ENCODE measurements around the gene RPS6KB1.

DNA sequence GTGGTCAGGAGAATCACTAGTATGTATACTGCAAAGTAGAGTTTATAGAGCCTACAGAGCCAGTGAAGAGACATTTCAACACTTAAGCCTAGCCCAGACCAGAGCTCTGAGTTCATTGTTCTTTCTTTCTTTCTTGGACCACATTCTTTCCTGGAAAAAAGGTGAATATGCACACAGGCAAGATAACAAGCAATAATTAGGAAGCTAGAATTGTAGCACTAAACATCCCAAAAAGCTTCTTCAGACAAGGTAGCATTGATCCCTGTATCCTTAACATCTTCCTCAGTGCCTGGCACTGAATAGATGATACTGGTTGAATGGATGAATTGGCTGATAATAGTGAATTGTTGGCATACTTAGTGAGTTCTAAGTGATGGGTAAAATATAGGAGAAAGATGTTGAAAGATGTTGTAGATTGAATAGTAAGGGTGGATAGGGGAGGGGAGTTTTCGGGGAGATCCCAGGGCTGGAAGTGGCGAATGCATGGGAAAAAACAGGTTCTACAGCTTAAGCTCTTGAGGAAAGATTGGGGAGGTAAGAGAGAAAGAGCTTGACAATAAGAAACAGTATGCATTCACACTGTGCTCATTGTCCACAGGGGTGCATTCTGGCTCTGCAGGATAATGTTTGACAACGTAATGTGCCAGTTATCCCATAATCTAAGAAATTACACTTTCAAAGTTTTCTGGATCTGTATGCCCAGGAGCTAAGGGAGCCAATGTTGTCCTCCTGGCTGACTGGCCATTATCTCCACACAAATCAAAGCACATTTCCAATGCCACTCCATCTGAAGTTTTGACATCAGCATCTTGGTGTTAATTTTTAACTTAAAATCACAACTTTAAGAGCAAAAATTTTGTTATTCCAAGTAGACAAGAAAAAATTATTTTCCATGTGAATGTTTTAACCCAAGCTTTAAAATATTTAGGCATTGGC lies 35.8 kb upstream of the RPS6KB1 start:
- TF ChIP-seq, protein P1, sequence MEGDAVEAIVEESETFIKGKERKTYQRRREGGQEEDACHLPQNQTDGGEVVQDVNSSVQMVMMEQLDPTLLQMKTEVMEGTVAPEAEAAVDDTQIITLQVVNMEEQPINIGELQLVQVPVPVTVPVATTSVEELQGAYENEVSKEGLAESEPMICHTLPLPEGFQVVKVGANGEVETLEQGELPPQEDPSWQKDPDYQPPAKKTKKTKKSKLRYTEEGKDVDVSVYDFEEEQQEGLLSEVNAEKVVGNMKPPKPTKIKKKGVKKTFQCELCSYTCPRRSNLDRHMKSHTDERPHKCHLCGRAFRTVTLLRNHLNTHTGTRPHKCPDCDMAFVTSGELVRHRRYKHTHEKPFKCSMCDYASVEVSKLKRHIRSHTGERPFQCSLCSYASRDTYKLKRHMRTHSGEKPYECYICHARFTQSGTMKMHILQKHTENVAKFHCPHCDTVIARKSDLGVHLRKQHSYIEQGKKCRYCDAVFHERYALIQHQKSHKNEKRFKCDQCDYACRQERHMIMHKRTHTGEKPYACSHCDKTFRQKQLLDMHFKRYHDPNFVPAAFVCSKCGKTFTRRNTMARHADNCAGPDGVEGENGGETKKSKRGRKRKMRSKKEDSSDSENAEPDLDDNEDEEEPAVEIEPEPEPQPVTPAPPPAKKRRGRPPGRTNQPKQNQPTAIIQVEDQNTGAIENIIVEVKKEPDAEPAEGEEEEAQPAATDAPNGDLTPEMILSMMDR (IDR thresholded peaks at IDR 0.05; ENCODE audit: insufficient read depth, low read length, poor library complexity, severe bottlenecking), result no peak
- no peak for TF ChIP-seq EZH2phosphoT487 (conservative IDR thresholded peaks at IDR 0.05; ENCODE audit: low read length)
